H1 (cell line): ENCODE data around the gene SLC12A8. TPM values are rescaled to one million over a fixed set of nuclear protein-coding genes. Genes with fewer than 3 reads are reported as not detected.

Experiments
- CTCF ChIA-PET: fragments of 300-600 bp; sonication (Branson Sonifier 250); formaldehyde crosslinking; loops from one replicate; lab custom pipeline; 2021; ENCODE audit not compliant: partially characterized antibody; lab: Charles Lee
- POLR2A ChIA-PET: fragments of 300-600 bp; sonication (Branson Sonifier 250); formaldehyde crosslinking; loops from one replicate; lab custom pipeline; 2021; ENCODE audit warnings: inconsistent platforms; ENCODE audit not compliant: partially characterized antibody; lab: Charles Lee
- DNase-seq, 2 experiments: peaks; one replicate each; pipeline versions ENCODE4 v3.0.0 to v3.0.0-alpha.2; 2010 to 2022; ENCODE audit warnings: low spot score in 2 of 2, low read depth in 1 of 2, mixed read lengths in 1 of 2
- FAIRE-seq: peaks from 2 replicates; lab custom pipeline; 2011; peaks lifted over from hg19 to GRCh38; lab: Jason Lieb, UNC
- H2AFZ ChIP-seq: 2 replicates; pipeline ENCODE4 v1.8.1; 2012; ENCODE audit warnings: low read length, inconsistent platforms
- H2AK5ac ChIP-seq: 2 replicates; pipeline ENCODE4 v1.6.1; 2013; ENCODE audit warnings: low read depth, low read length
- H2BK120ac ChIP-seq: replicated peaks from 2 replicates; pipeline ENCODE3; 2013; ENCODE audit warnings: low read depth, low read length, inconsistent platforms
- H2BK12ac ChIP-seq: 2 replicates; pipeline ENCODE4 v1.6.1; 2013; ENCODE audit warnings: low read depth, low read length
- H2BK15ac ChIP-seq: 2 replicates; pipeline ENCODE4 v1.6.1; 2013; ENCODE audit warnings: low read length
- H2BK20ac ChIP-seq: 2 replicates; pipeline ENCODE4 v1.6.1; 2013; ENCODE audit warnings: low read length
- H2BK5ac ChIP-seq: 2 replicates; pipeline ENCODE4 v1.6.1; 2013; ENCODE audit warnings: low read depth, low read length
- H3K14ac ChIP-seq: 2 replicates; pipeline ENCODE4 v1.6.1; 2013; ENCODE audit warnings: inconsistent platforms; ENCODE audit not compliant: insufficient read length
- H3K18ac ChIP-seq: 2 replicates; pipeline ENCODE4 v1.6.1; 2013; ENCODE audit warnings: low read length; ENCODE audit errors: extremely low read depth
- H3K23ac ChIP-seq: 2 replicates; pipeline ENCODE4 v1.6.1; 2013; ENCODE audit warnings: inconsistent platforms; ENCODE audit not compliant: insufficient read length
- H3K23me2 ChIP-seq: 2 replicates; pipeline ENCODE4 v1.6.1; 2013; ENCODE audit warnings: low read depth, low read length
- H3K27ac ChIP-seq: 2 replicates; pipeline ENCODE4 v1.6.1; 2011; ENCODE audit warnings: low read depth, low read length, inconsistent platforms
- H3K27me3 ChIP-seq, 4 experiments: replicated peaks in 1 of 4; 1 replicate in 1 of 4; 2 replicates in 3 of 4; pipeline versions ENCODE4 v1.6.1 to v1.8.1; 2011 to 2013; ENCODE audit warnings: low read length in 3 of 4, mild to moderate bottlenecking in 3 of 4, inconsistent platforms in 2 of 4, mixed read lengths in 2 of 4, moderate library complexity in 1 of 4; ENCODE audit not compliant: control insufficient read depth in 3 of 4, insufficient read depth in 3 of 4; ENCODE audit errors: extremely low read depth in 1 of 4
- H3K36me3 ChIP-seq, 4 experiments: 2 replicates each; pipeline versions ENCODE4 v1.6.1 to v1.8.1; 2011 to 2013; ENCODE audit warnings: mild to moderate bottlenecking in 4 of 4, low read length in 3 of 4, moderate library complexity in 2 of 4, control low read depth in 1 of 4, inconsistent platforms in 1 of 4; ENCODE audit not compliant: insufficient read depth in 4 of 4, control insufficient read depth in 2 of 4
- H3K4ac ChIP-seq: replicated peaks from 2 replicates; pipeline ENCODE3; 2013; ENCODE audit warnings: low read length, low read depth, mixed read lengths, inconsistent platforms; ENCODE audit not compliant: insufficient read length
- H3K4me1 ChIP-seq, 4 experiments: replicated peaks in 1 of 4; 1 replicate in 1 of 4; 2 replicates in 3 of 4; pipeline versions ENCODE4 v1.6.1 to v1.8.1; 2011 to 2013; ENCODE audit warnings: low read length in 3 of 4, inconsistent platforms in 2 of 4, mixed read lengths in 1 of 4; ENCODE audit not compliant: insufficient read depth in 4 of 4, control insufficient read depth in 3 of 4
- H3K4me2 ChIP-seq, 2 experiments: 2 replicates each; pipeline versions ENCODE4 v1.6.1 to v1.8.1; 2011 to 2013; ENCODE audit warnings: low read depth in 2 of 2, low read length in 2 of 2, control low read depth in 1 of 2, inconsistent platforms in 1 of 2, mild to moderate bottlenecking in 1 of 2; ENCODE audit not compliant: insufficient read depth in 1 of 2
- H3K4me3 ChIP-seq, 4 experiments: fragments of 200-600, 300-600 bp in 1 of 4; sonication (generic), shearing (Covaris generic), sonication (Bioruptor Twin) in 1 of 4; 2 replicates each; pipeline versions ENCODE4 v1.5.1 to v1.8.1; 2011 to 2016; ENCODE audit warnings: low read length in 4 of 4, low read depth in 3 of 4, control low read depth in 2 of 4, inconsistent platforms in 2 of 4, mild to moderate bottlenecking in 2 of 4, mixed read lengths in 1 of 4, moderate library complexity in 1 of 4; ENCODE audit not compliant: insufficient read depth in 2 of 4; ENCODE audit errors: extremely low read depth in 1 of 4
- H3K56ac ChIP-seq: replicated peaks from 2 replicates; pipeline ENCODE3; 2013; ENCODE audit warnings: low read depth, mild to moderate bottlenecking, mixed read lengths, low read length, inconsistent platforms; ENCODE audit not compliant: insufficient read length
- H3K79me1 ChIP-seq: 2 replicates; pipeline ENCODE4 v1.6.1; 2013; ENCODE audit warnings: low read depth, low read length, control low read depth
- H3K79me2 ChIP-seq, 2 experiments: 2 replicates each; pipeline versions ENCODE4 v1.6.1 to v1.8.1; 2012 to 2013; ENCODE audit warnings: low read length in 2 of 2, mild to moderate bottlenecking in 2 of 2, inconsistent platforms in 1 of 2; ENCODE audit not compliant: insufficient read depth in 2 of 2, control insufficient read depth in 1 of 2
- H3K9ac ChIP-seq, 4 experiments: replicated peaks in 1 of 4; 1 replicate in 1 of 4; 2 replicates in 3 of 4; pipeline versions ENCODE4 v1.6.1 to v1.8.1; 2011 to 2013; ENCODE audit warnings: low read depth in 3 of 4, low read length in 3 of 4, control low read depth in 2 of 4, mild to moderate bottlenecking in 2 of 4, moderate library complexity in 2 of 4, inconsistent platforms in 1 of 4; ENCODE audit errors: extremely low read depth in 1 of 4
- H3K9me3 ChIP-seq, 2 experiments: 2 replicates each; pipeline versions ENCODE4 v1.6.1 to v1.8.1; 2012 to 2013; ENCODE audit warnings: mild to moderate bottlenecking in 2 of 2, moderate library complexity in 2 of 2, control low read depth in 1 of 2, inconsistent platforms in 1 of 2, low read depth in 1 of 2, low read length in 1 of 2, mixed read lengths in 1 of 2; ENCODE audit not compliant: insufficient read depth in 2 of 2
- H4K20me1 ChIP-seq, 2 experiments: replicated peaks in 1 of 2; 2 replicates each; pipeline versions ENCODE3 to v1.8.1; 2011 to 2013; ENCODE audit warnings: inconsistent platforms in 2 of 2, low read length in 2 of 2, mild to moderate bottlenecking in 1 of 2; ENCODE audit not compliant: insufficient read depth in 2 of 2, control insufficient read depth in 1 of 2
- H4K5ac ChIP-seq: 2 replicates; pipeline ENCODE4 v1.6.1; 2013; ENCODE audit warnings: low read length, low read depth, mixed read lengths, inconsistent platforms; ENCODE audit not compliant: insufficient read length
- H4K8ac ChIP-seq: 2 replicates; pipeline ENCODE4 v1.8.0; 2013; ENCODE audit warnings: mild to moderate bottlenecking, moderate library complexity, low read length, inconsistent platforms; ENCODE audit not compliant: insufficient read depth; ENCODE audit errors: extremely low read depth
- H4K91ac ChIP-seq: replicated peaks from 2 replicates; pipeline ENCODE3; 2013; ENCODE audit warnings: low read length, mixed read lengths, inconsistent platforms; ENCODE audit not compliant: insufficient read length
- CBX5 ChIP-seq: fragments of 300-800, 300-1000 bp; sonication (generic); IDR thresholded peaks from 2 replicates; pipeline ENCODE4 v1.7.1; 2016; ENCODE audit warnings: antibody characterized with exemption, low read length, low read depth
- POLR2AphosphoS5 ChIP-seq: IDR thresholded peaks from 2 replicates; pipeline ENCODE4 v1.6.1; 2011; ENCODE audit warnings: low read depth, low read length
- WGBS, 2 experiments: shearing (Covaris generic) in 1 of 2; methylation state at CpG; one replicate each; pipeline versions ENCODE4 v1.1.6 to v1.1.7; 2013 to 2015; ENCODE audit warnings: low lambda C conversion rate in 2 of 2, mixed read lengths in 2 of 2, inconsistent platforms in 1 of 2, low coverage in 1 of 2, missing lambda C conversion rate in 1 of 2; ENCODE audit not compliant: insufficient replicate concordance in 2 of 2, insufficient coverage in 1 of 2, insufficient read length in 1 of 2; ENCODE audit errors: extremely low coverage in 1 of 2, missing lambda C conversion rate in 1 of 2; 5-methylcytosine and 5-hydroxymethylcytosine counted together
- polyA plus RNA-seq, 7 experiments: library from polyadenylated mRNA; depleted of rRNA in 3 of 7; stranded (reverse) in 5 of 7; unstranded in 2 of 7; fragments of >200 nt in 5 of 7; fragments of 200-250 nt in 2 of 7; gene quantifications; 1 replicate in 5 of 7; 2 replicates in 1 of 7; 4 replicates in 1 of 7; pipeline versions ENCODE4 v1.2.1 to v1.2.3, GENCODE V29; 2011 to 2013; ENCODE audit warnings: missing spikeins in 2 of 7, mixed read lengths in 2 of 7
- total RNA-seq: library from RNA; stranded (reverse); fragmentation: NEBNext Ultra II Directional; extraction: Animal tissue kit (Norgen Biotek cat#: 25700); gene quantifications from 2 replicates; pipeline ENCODE4 v1.2.1, GENCODE V29; 2021

The SLC12A8 gene
- total and polyA plus RNA-seq, 2 of the 8 experiments (the other 6 are each of a cell fraction or from before 2014, with no cell fraction given): 13.7 to 14.4 TPM

DNA sequence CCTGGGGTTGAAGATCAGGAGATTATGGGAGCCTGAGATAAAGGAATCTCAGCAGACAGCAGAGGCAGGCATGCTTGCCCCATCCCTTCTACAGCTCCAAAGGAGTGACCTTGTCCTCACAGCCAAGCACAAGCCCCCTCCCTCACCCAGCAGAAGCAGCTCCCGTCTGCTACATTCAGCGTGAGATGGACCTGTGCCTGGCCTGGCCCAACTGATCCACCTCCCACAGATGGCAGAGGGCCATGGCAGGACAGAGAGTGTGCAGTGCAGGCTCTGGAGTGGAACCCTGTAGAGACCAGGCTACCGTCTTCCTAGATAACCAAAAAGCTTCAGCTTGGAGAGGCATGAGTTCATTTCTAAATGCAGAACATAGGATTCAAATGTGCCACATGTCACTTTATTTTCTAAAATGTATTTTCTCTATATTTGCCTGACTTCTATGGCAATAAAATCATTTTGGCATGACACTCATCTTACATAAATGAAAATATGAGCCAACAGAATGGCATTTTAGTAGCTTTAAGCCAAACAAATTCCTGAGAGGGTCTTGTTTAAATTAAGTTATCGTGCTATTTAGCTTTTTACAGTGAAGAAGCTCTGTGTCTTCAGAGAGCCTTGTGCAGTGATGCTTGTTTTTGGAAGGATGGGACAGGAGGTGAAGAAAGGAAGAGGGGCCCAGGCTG, 43.7 kb downstream of the SLC12A8 start:
- H3K23ac ChIP-seq: no peak overlapping the region
- DNase-seq: no peak
- H3K56ac ChIP-seq: no peak overlapping the region
- H3K4me1 ChIP-seq: peaks cover 0 to 2% (median 0%) of the 10 kb centered on the region in 4 experiments; a peak in 3 of 7 replicates
- H4K5ac ChIP-seq: no peak overlapping the region
- H4K20me1 ChIP-seq: no peaks in the 10 kb centered on the region
- H3K23me2 ChIP-seq: no peaks in the 10 kb centered on the region; the same call in 1 of the 2 replicates
- H3K27ac ChIP-seq: no peak overlapping the region
- H2AK5ac ChIP-seq: no peak overlapping the region
- H3K9me3 ChIP-seq: no peaks in the 10 kb centered on the region
- no peak overlapping the region for H4K8ac ChIP-seq
- no peak overlapping the region for H2BK12ac ChIP-seq
- H3K18ac ChIP-seq: no peak overlapping the region
- H2AFZ ChIP-seq: no peak overlapping the region
- FAIRE-seq: no peak
- POLR2A ChIA-PET: interaction anchor here (1.3 kb wide), 1 partner anchor 11 kb away, joined by 3 read pairs; no protein-coding TSS in a partner anchor
- no peak overlapping the region for H4K91ac ChIP-seq
- CTCF ChIA-PET: interaction anchor here (0.8 to 2.1 kb wide), 11 partner anchors 15 to 272 kb away, joined by 3 to 8 read pairs (median 4); no protein-coding TSS in a partner anchor
- 91% methylated on average over 4 of the region's 4 CpGs; no CpG with 5 or more reads in 1 of the 2 experiments for WGBS, 2 experiments
- H2BK5ac ChIP-seq: no peak overlapping the region
- no peak overlapping the region for H3K4ac ChIP-seq
- no peak overlapping the region for H3K14ac ChIP-seq
- no peak overlapping the region for H3K9ac ChIP-seq
- H3K79me1 ChIP-seq: no peaks in the 10 kb centered on the region
- H3K4me3 ChIP-seq: no peak overlapping the region
- no peak overlapping the region for H2BK120ac ChIP-seq
- H2BK20ac ChIP-seq: no peak overlapping the region
- no peak overlapping the region for H2BK15ac ChIP-seq
- H3K79me2 ChIP-seq: no peaks in the 10 kb centered on the region
- no peaks in the 10 kb centered on the region; a peak in 1 of 8 replicates for H3K36me3 ChIP-seq
- no peak overlapping the region for H3K4me2 ChIP-seq
- no peaks in the 10 kb centered on the region for H3K27me3 ChIP-seq
- TF ChIP-seq POLR2AphosphoS5: no peak
- no peak for TF ChIP-seq CBX5
